ENCODE results near the gene NTRK3.

DNA sequence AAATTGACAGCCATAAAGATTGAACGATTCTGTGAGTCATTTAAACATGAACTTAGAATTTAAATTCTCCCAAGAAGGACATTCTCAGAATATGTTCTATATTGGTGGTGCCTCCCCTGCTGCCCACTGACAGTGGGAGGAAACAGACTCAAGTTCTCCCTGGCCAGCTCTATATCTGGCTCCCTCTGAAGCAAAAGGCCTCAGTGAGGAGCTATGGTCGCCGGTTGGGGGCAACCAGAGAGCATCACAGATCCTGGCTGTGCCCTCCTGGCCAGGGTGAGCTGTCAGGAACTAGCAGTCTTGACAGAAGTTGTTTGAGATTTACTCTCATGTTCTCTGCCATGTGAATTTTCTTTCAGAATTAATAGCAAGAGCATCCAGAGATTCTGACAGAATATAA lies 285.5 kb downstream of the NTRK3 start:
- TF ChIP-seq, protein P1, sequence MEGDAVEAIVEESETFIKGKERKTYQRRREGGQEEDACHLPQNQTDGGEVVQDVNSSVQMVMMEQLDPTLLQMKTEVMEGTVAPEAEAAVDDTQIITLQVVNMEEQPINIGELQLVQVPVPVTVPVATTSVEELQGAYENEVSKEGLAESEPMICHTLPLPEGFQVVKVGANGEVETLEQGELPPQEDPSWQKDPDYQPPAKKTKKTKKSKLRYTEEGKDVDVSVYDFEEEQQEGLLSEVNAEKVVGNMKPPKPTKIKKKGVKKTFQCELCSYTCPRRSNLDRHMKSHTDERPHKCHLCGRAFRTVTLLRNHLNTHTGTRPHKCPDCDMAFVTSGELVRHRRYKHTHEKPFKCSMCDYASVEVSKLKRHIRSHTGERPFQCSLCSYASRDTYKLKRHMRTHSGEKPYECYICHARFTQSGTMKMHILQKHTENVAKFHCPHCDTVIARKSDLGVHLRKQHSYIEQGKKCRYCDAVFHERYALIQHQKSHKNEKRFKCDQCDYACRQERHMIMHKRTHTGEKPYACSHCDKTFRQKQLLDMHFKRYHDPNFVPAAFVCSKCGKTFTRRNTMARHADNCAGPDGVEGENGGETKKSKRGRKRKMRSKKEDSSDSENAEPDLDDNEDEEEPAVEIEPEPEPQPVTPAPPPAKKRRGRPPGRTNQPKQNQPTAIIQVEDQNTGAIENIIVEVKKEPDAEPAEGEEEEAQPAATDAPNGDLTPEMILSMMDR (IDR thresholded peaks at IDR 0.05): no peak
- TF ChIP-seq POLR2A (IDR thresholded peaks at IDR 0.05): no peak

Data from suprapubic skin (tissue), 3 donors.